Activated CD8-positive, alpha-beta T cell treated with anti-CD3 and anti-CD28 coated beads for 36 hours (primary cell): Measurements from ENCODE around the gene KAZN. TPM values are rescaled to one million over a fixed set of nuclear protein-coding genes. Genes with fewer than 3 reads are reported as not detected.
A peak's percentile ranks its signal among the peaks of the same experiment; 100 is the strongest.

ENCODE experiments used
- ATAC-seq: fragments of 200-7000 bp; cut with Tn5 transposase; one replicate; pipeline ENCODE4 v1.10.0; 2021; ENCODE audit warnings: mild to moderate bottlenecking, moderate library complexity
- CTCF ChIA-PET: fragments of 350-600 bp; sonication (Branson Sonifier 250); formaldehyde crosslinking; loops from one replicate; lab custom pipeline; 2021; ENCODE audit warnings: antibody characterized with exemption; lab: Charles Lee
- POLR2A ChIA-PET: fragments of 350-600 bp; sonication (Branson Sonifier 250); formaldehyde crosslinking; loops from one replicate; lab custom pipeline; 2021; ENCODE audit warnings: antibody characterized with exemption; lab: Charles Lee
- DNase-seq: peaks from one replicate; pipeline ENCODE4 v3.0.0-alpha.2; 2020
- H3K27ac Mint-ChIP-seq: one replicate; pipeline ENCODE4 v1.8.0; 2021; ENCODE audit warnings: mild to moderate bottlenecking, mixed read lengths
- H3K27me3 Mint-ChIP-seq: one replicate; pipeline ENCODE4 v1.8.0; 2021; ENCODE audit warnings: mixed read lengths
- H3K36me3 Mint-ChIP-seq: one replicate; pipeline ENCODE4 v1.8.0; 2021; ENCODE audit warnings: low read depth, mixed read lengths
- H3K4me1 Mint-ChIP-seq: one replicate; pipeline ENCODE4 v1.8.0; 2021; ENCODE audit warnings: low read depth, mixed read lengths
- H3K4me3 Mint-ChIP-seq: one replicate; pipeline ENCODE4 v1.8.0; 2021; ENCODE audit warnings: mild to moderate bottlenecking, moderate library complexity, mixed read lengths
- H3K9me3 Mint-ChIP-seq: one replicate; pipeline ENCODE4 v1.8.0; 2021; ENCODE audit warnings: mixed read lengths
- intact Hi-C: fragments of 100-400 bp; cut with micrococcal nuclease; formaldehyde crosslinking; loops from one replicate; pipeline ENCODE4 v1.10.0; 2022
- total RNA-seq, 2 experiments: library from RNA; stranded (reverse); gene quantifications; one replicate each; pipeline ENCODE4 v1.2.3, GENCODE V29; 2021
- TF ChIP-seq, protein P1 (sequence below): fragments of 200-600 bp; IDR thresholded peaks from one replicate; pipeline ENCODE4 v1.8.0; 2022; ENCODE audit warnings: antibody characterized with exemption, mild to moderate bottlenecking

The KAZN gene
- total RNA-seq, 2 experiments from 2014 or later: 1.7 to 1.9 TPM

DNA sequence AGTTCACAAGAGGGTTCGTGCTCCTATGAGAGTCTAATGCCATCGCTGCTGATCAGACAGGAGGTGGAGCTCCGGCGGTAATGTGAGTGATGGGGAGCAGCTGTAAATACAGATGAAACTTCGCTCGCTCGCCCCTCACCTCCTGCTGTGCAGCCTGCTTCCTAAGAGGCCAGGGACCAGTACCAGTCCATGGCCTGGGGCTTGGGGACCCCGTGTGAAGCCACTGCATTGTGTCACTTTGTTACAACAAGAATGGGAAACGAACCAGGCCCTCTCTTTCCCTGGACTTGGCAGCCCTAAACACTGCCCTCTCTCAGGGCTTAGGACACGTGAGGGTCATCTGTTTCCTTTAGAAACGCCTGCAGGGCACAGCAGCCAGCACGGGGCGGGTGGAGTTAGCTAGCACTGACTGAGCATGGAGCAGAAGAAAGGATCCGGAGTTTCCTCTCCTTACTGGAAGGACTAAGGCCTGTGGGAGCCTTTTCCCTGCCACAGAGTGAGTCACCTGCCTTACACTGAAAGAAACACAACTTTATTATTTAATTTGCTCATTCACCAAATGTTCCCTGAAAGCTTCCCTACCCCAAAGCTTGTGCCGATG, 369.9 kb downstream of the KAZN start:
- intact Hi-C loops: no loop called here

DNA sequence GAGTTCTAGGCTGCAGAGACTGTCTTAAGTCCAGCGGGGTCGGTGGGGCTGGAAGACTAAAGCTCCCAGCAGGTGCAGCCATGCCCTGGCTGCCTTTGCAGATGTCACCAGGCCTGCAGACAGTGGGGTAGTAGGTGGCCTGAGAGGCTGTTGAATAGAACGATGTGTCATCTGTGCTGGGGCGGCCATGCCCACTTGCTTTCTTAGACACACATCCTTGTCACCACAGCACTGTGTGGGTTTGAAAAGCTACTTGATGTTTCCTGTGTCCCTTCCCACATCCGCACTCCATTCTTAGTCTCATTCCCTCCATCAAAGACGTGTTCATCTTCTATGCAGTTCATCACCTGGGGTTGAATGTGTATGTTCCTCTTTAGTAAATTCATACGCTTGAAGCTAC, 370.5 kb downstream of the KAZN start:
- H3K27ac Mint-ChIP-seq: peak overlapping the region; percentile 76
- intact Hi-C loops: no loop called here
- H3K27me3 Mint-ChIP-seq: peaks cover 2% of the 10 kb centered on the region
- peaks cover 9% of the 10 kb centered on the region for H3K9me3 Mint-ChIP-seq
- peak; percentile 99 for ATAC-seq
- peak; percentile 84 for DNase-seq
- ChIA-PET POLR2A (no interaction called here), CTCF (no interaction called here)
- peak overlapping the region; percentile 19 for H3K4me3 Mint-ChIP-seq
- TF ChIP-seq, protein P1, sequence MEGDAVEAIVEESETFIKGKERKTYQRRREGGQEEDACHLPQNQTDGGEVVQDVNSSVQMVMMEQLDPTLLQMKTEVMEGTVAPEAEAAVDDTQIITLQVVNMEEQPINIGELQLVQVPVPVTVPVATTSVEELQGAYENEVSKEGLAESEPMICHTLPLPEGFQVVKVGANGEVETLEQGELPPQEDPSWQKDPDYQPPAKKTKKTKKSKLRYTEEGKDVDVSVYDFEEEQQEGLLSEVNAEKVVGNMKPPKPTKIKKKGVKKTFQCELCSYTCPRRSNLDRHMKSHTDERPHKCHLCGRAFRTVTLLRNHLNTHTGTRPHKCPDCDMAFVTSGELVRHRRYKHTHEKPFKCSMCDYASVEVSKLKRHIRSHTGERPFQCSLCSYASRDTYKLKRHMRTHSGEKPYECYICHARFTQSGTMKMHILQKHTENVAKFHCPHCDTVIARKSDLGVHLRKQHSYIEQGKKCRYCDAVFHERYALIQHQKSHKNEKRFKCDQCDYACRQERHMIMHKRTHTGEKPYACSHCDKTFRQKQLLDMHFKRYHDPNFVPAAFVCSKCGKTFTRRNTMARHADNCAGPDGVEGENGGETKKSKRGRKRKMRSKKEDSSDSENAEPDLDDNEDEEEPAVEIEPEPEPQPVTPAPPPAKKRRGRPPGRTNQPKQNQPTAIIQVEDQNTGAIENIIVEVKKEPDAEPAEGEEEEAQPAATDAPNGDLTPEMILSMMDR: no peak
- H3K4me1 Mint-ChIP-seq: peaks cover 19% of the 10 kb centered on the region
- H3K36me3 Mint-ChIP-seq: no peaks in the 10 kb centered on the region

More for the DNA sequence above, 369.9 kb downstream of the KAZN start:
- peak overlapping the region; percentile 76 for H3K27ac Mint-ChIP-seq
- H3K36me3 Mint-ChIP-seq: no peaks in the 10 kb centered on the region
- no peak overlapping the region for H3K4me3 Mint-ChIP-seq
- DNase-seq (no peak), ATAC-seq (no peak)
- CTCF ChIA-PET: no interaction called here
- H3K9me3 Mint-ChIP-seq: peaks cover 2% of the 10 kb centered on the region
- peaks cover 2% of the 10 kb centered on the region for H3K27me3 Mint-ChIP-seq
- H3K4me1 Mint-ChIP-seq: peaks cover 19% of the 10 kb centered on the region
- TF ChIP-seq, protein P1: no peak
- POLR2A ChIA-PET: no interaction called here

DNA sequence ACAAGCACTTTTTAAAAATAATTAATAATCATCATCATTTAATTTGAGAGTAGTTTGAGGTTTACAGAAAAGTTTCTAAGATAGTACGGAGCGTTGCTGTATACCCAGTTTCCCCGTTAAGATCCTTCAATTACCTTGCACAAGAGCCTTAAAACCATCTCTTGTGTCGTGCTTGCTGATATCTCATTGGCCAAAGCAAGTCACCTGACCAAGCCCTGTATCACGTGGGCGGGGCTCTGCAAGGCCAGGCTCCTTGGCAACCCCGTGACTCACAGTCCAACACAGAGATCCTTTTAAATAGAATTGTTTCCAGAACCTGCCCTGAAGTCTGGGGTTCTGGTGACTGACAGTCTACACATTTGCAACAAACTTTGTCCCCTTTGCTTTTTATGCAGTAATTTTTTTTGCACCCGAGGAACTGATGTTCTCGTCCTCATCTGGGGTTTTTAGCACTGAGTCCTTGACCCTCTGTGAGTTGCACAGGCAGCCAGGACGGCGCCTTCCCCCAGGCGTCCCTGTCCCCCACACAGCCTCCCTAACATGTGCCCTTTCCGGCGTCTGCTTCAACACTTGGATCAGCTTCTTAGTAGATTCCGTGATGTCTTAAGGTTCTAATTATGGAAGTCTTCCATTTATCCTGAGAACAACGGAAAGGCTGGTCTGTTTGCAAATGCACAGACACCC, 371.8 kb downstream of the KAZN start:
- ChIA-PET CTCF (no interaction called here), POLR2A (no interaction called here)
- TF ChIP-seq, protein P1: no peak
- intact Hi-C loops: no loop called here
- no peaks in the 10 kb centered on the region for H3K36me3 Mint-ChIP-seq
- H3K9me3 Mint-ChIP-seq: peaks cover 12% of the 10 kb centered on the region
- H3K27ac Mint-ChIP-seq: no peak overlapping the region
- peaks cover 19% of the 10 kb centered on the region for H3K4me1 Mint-ChIP-seq
- ATAC-seq (peak; percentile 21), DNase-seq (peak; percentile 78)
- H3K27me3 Mint-ChIP-seq: peaks cover 2% of the 10 kb centered on the region
- no peak overlapping the region for H3K4me3 Mint-ChIP-seq

DNA sequence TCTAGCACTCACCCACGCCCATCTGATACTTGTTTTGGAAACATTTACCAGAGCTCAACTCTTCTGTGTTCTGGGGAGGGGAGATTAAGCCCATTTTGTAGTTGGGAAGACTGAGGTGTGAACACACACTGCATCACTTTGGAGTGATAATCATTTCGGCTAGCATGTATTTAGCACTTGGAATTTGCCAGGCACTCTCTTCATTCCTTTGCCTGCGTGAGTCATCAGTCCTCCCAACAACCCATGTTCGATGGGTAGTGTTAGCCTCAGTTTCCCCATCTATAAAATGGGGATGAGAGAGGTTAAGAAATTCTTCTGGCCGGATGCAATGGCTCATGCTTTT, 372.3 kb downstream of the KAZN start:
- Mint-ChIP-seq H3K27me3 (peaks cover 2% of the 10 kb centered on the region), H3K27ac (no peak overlapping the region), H3K4me1 (peaks cover 19% of the 10 kb centered on the region), H3K4me3 (no peak overlapping the region), H3K9me3 (peaks cover 12% of the 10 kb centered on the region), H3K36me3 (no peaks in the 10 kb centered on the region)
- ChIA-PET POLR2A (no interaction called here), CTCF (interaction anchor here (1.0 kb wide), 1 partner anchor 57 kb away, joined by 3 read pairs; no protein-coding TSS in a partner anchor)
- DNase-seq: no peak
- no peak for ATAC-seq
- intact Hi-C loops: no loop called here
- TF ChIP-seq, protein P1: no peak

DNA sequence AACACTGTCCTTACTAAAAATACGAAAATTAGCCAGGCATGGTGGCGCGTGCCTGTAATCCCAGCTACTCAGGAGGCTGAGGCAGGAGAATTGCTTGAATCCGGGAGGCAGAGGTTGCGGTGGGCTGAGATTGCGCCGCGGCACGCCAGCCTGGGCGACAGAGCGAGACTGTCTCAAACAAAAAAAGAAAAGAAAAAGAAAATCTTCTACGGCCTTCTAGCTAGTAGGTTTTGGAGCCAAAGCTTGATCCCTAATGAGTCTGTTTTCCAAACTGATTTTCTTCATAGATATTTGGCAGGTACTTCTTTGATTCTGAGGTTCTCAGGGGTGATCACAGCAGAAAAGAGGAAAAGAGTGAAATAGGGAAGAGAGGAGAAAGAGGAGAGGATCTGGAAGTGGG, 372.7 kb downstream of the KAZN start:
- Mint-ChIP-seq H3K4me1 (peaks cover 19% of the 10 kb centered on the region), H3K36me3 (no peaks in the 10 kb centered on the region), H3K4me3 (peak overlapping the region; percentile 37), H3K9me3 (peaks cover 12% of the 10 kb centered on the region), H3K27ac (no peak overlapping the region), H3K27me3 (peaks cover 2% of the 10 kb centered on the region)
- POLR2A ChIA-PET: no interaction called here
- TF ChIP-seq, protein P1: no peak
- intact Hi-C loops: no loop called here
- ATAC-seq: no peak
- CTCF ChIA-PET: interaction anchor here (1.0 kb wide), 1 partner anchor 57 kb away, joined by 3 read pairs; no protein-coding TSS in a partner anchor
- no peak for DNase-seq
